NCI-H226 (cell line): ENCODE data around the gene TRIM73.
"Not testable (repeated sequence)": the region's sequence is repeated elsewhere in the genome, so short reads cannot be mapped to it uniquely, and the experiment has no call there.

Source experiments
- DNase-seq: peaks from one replicate; pipeline ENCODE4 v3.0.0-alpha.2; 2015

The TRIM73 gene

DNA sequence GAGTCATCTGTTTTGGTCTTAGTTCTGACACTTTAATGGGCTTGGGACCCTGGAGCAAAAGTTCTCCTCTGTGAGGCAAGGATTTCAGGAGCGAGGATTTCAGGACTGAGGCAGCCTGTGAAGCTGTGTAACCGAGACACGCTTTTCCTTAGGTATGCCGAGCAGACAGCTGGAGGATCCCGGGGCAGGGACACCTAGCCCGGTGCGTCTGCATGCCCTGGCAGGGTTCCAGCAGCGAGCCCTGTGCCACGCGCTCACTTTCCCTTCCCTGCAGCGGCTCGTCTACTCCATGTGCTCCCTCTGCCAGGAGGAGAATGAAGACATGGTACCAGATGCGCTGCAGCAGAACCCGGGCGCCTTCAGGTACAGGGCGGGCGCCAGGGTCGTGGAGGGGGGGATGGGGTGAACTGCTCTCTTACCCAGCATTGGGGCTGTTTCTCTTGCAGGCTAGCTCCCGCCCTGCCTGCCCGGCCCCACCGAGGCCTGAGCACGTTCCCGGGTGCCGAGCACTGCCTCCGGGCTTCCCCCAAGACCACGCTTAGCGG, 20.5 kb downstream of the TRIM73 start:
- not testable (repeated sequence) for DNase-seq

DNA sequence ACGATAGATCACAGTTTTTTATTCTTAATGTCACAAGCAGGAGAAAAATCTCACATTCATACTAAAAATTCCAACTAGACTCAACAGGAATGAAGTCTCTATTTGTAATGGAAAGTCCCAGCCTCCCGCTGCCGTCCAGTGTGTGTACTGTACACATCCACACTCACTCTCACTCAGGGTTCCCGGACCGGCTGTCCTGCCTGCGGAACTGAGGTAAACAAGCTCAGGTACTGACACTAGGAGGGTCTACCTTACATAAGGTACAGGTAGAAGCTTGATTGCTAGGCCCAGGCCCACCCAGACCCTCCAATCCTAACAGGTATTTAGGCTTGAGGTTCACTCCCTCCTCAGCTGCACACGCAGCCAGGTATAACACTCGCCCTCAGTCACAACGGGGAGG, 21.4 kb downstream of the TRIM73 start:
- DNase-seq = not testable (repeated sequence)

DNA sequence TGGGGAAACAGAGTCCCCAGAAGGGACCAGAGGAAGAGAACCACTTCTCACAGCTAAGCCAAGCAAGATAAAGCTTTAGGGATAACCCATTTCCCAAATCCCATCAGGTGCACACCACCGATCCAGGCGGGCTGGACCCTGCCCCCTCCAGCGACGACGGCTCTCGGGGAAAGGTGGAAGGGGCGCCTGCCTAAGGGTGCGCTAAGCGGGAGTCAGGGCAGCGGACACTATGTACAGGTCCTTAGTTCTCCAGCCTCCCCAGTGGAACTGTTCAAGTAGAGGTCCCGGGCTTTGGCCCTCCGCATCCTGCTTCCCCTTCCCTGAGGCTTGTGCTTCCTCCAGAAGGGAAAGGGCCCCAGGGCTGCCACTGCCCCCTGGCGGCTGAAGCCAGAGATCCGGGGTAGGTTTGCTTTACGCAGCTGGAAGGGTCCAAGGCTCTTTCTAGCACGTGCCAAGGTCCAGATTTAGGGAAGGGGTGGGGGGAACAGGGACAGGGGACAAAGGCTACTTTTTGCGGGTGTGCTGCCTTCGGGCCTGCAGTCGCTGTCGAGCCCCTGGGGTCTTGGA, 22.9 kb downstream of the TRIM73 start:
- DNase-seq = not testable (repeated sequence)

DNA sequence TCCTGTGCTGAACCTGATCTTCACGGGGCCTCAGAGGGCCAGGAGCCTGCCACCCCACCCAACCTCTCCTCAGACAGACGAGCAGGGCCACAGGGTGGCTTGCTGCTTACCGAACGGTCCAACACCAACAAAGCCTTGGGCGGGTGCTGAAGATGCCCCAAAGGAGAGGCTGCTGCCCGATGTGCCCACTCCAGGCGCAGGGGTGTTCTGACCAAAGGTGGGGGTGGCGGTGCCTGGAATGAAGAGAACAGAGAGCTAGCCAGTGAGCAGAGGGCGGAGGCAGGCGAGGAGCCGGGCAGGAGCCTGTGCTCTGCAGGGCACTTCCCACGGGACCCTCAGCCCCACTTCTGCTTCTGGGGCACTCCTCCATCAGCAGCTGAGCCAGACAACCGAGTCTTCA, 23.8 kb downstream of the TRIM73 start:
- DNase-seq = not testable (repeated sequence)

GRCh38 chr7:75419693-75420092, 24.3 kb downstream of the TRIM73 start:
- not testable (repeated sequence) for DNase-seq

DNA sequence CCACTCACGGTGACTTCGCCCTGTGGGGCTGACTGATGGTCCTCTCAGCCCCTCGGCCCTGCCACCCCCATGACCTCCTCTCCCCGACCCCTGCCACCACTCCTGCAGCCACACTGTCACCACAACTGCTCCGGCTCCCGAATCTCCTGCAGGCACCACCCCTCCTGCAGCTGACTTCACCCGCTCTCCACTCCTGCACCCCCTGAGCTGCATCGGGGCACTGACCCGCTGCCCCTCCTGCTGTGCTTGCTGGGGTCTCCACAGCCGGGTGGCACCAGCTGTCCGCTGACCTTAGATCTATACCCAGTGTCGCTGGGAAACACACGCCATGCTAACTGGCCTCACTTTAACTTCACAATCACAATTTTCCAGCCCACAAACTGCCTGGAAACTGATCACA, 24.7 kb downstream of the TRIM73 start:
- DNase-seq = not testable (repeated sequence)

DNA sequence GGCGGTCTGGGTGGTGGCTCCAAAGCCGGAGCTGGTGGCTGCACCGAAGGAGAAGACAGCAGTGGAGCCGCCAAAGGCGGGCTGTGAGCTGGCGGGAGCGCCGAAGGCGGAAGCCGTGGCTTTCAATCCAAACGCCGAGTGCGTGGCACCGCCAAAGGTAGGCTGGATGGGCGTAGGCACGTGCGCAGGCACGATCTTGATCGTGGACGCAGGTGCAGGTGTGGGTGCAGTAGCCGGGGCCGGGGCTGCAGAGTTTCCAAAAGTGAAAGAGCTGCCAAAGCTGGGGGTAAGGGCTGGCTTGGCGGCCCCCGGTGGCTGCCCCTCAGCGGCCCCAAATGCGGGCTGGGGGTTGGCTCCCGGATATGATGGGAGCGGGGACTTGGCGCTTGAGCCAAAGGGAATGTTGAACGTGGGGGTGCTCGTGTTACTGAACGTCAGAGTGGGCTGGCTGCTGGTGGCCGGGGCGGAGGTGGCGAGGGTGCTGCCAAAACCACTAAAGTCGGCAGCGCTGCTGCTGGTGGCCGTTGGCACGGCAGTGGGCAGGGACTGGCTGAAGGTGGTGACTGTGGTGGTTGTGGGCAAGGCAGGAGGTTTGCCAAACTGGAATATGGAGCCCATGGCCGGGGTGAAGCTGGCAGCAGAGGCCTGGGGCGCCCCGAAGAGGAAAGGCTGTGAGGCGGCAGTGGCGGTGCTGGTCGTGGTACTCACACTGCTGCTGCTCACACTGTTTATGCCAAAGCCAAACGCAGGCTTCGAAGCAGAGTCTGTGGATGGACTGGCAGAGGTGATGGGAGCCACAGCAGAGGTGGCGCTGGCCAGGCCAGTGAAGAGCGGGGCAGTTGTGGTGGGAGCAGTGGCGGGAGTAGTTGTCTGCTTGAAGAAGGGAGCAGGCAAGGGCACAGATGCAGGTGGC, 26.6 kb downstream of the TRIM73 start:
- not testable (repeated sequence) for DNase-seq

DNA sequence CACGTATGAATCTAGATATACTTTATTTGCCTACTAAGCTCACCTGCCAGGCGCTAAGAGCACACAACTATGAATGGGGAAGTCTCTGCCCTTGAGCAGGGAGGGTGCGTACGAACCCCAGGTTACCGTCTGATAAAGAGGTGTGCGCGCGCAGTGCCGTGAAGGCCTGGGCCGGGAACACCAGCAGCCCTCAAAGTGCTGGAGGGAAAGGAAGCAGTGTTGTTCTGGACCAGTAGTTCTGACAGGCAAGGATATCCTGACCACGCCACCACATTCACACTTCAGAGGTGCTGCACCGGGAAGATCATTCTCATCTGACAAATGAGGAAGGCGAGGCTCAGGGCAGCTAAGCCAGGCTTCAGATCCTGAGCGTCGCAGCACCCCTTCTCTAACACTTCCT, 28.1 kb downstream of the TRIM73 start:
- not testable (repeated sequence) for DNase-seq

DNA sequence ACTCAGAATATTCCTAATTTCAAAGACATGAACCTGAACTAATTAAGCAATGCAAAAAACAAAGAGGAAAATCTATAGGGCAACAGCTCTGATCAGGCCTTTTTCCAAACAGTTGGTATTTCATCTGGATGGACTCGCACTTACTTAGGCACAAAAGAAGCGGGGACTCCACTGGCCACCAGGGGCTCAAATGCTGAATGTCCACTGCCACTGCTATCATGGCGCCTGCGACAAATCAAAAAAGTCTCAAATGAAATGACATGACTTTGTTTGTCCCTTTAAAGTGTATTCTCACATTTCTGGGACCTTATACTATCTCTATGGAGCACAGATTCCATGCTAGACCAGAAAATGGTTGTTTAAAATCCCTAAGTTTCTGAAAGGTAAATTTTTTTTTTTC, 43.6 kb downstream of the TRIM73 start:
- DNase-seq = not testable (repeated sequence)

DNA sequence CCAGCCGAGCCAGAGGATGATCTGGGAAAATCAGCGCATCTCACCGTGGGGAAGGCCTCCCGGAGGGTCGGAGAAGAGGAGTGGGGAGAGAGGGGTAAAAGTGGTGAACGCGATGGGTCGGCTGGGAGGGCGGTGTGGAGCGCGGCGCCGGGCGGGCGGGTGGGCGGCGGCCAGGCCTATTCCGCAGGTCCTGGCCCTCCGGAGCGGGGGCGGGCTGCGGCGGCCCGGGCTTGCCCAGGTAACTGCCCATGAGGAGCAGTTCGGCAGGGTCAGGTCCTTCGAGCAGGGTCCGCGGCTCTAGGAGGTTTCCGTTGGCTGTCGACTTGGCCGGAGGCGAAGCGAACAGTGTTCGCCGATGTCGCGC, 46.7 kb downstream of the TRIM73 start:
- not testable (repeated sequence) for DNase-seq

DNA sequence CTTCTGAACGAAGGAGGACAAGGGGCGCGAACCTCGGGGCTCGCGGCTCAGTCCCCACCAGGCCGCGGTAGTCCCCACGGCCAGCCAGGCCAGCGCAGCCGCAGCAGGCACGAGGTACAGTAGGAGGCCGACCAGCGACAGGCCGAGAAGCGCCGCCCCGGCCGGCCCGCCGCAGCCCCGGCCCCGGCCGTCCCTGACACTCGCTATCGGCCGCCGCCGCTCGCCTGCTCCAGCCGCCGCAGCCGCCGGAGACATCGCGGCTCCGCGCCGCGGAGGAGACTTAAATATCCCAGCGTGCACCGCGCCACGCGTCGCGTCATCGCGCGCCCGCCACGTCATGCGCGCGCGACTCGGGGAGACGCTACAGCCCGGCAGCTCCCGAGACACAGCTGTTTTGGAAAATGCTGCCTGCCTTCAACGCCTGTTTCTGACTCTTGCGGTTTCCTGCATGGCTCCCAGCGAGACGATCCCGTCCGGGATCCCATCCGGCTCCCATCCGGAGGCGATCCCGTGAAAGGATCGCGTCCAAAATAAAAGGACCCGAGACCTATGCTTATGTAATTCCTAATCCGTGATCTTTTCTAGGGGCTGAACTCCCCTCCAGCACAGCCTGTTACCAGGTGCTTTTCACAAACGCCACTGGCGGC, 47.2 kb downstream of the TRIM73 start:
- DNase-seq = not testable (repeated sequence)

DNA sequence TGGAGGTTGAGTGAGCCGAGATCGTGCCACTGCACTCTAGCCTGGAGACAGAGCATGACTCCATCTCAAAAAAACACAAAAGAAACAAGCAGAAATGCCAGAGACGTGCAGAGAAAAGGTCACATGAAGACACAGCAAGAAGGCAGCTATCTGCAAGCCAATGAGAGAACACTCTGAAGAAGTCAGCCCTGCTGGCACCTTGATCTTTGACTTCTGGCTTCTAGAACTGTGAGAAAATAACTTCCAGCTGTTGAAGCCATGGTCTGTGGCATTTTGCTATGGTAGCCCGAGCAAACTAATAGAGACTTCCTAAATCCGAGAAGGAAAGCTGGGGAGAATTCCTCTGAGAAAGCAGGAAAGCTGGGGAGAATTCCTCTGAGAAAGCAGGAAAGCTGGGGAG, 54.5 kb downstream of the TRIM73 start:
- not testable (repeated sequence) for DNase-seq

DNA sequence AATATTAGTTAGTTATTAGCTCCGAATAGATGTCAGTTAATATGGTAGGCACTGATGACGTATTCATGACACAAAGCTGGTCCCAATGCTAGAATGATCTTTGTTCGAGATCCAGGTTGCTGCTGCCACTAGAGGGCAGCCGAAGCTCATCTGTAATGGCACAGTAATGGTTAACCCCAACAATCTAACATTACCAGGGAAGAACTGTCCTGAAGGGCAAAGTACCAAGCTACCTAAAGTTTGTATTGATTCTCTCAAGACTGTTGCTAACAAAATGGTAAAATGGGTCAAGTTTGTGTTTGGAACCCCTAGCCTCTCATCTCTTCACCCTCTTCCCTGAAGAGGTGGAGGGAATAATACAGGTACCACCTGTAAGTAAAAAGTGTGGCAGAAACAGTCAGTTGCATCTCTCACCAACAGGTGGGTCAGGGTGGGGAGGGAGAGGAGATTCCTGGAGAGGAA, 57.1 kb downstream of the TRIM73 start:
- DNase-seq = not testable (repeated sequence)
